ENCODE results near the gene MT1H. TPM values are rescaled to one million over a fixed set of nuclear protein-coding genes. Genes with fewer than 3 reads are reported as not detected.

Gene MT1H
- total and polyA plus RNA-seq, 2 of the 13 experiments (the other 11 are each of a cell fraction or from before 2014, with no cell fraction given): 0.60 TPM; not detected in 1

DNA sequence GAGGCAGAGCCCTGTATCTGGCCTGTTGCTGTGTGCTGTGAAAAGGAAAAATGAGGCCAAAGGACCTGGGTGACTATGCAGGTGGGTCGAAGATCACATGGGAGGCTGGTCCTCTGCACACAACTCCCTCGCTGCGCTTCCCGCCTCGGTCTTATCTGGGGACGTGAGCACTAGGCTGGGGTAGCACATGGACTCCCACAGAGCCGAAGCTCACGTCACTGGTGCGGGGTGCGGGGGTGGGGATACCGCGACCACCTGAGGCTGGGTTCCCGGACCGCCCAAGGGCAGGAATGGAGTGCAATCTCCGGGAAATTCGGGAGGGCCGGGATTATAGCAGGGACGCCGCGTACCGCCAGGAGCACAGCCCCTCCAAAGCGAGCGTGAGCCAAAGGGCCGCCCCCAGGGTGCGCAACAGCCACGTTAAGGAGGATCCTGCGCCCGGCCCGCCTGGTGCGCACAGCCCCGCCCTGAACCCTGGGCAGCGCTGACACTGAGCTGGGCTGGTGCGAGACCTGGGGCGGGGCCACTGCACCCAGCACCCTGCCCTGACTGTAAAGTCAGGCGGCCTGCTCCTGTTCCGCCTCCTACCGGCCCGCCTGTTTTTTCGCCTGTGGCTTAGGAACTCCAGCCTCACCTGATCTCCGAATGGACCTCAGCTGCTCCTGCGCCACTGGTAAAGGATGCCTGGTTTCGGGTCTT lies 26.4 kb upstream of the MT1H start (continued):
- TF ChIP-seq, protein P1, sequence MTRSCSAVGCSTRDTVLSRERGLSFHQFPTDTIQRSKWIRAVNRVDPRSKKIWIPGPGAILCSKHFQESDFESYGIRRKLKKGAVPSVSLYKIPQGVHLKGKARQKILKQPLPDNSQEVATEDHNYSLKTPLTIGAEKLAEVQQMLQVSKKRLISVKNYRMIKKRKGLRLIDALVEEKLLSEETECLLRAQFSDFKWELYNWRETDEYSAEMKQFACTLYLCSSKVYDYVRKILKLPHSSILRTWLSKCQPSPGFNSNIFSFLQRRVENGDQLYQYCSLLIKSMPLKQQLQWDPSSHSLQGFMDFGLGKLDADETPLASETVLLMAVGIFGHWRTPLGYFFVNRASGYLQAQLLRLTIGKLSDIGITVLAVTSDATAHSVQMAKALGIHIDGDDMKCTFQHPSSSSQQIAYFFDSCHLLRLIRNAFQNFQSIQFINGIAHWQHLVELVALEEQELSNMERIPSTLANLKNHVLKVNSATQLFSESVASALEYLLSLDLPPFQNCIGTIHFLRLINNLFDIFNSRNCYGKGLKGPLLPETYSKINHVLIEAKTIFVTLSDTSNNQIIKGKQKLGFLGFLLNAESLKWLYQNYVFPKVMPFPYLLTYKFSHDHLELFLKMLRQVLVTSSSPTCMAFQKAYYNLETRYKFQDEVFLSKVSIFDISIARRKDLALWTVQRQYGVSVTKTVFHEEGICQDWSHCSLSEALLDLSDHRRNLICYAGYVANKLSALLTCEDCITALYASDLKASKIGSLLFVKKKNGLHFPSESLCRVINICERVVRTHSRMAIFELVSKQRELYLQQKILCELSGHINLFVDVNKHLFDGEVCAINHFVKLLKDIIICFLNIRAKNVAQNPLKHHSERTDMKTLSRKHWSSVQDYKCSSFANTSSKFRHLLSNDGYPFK (CRISPR knock-in tag; IDR thresholded peaks at IDR 0.05; ENCODE audit: borderline replicate concordance): no peak
- TF ChIP-seq, protein P2, sequence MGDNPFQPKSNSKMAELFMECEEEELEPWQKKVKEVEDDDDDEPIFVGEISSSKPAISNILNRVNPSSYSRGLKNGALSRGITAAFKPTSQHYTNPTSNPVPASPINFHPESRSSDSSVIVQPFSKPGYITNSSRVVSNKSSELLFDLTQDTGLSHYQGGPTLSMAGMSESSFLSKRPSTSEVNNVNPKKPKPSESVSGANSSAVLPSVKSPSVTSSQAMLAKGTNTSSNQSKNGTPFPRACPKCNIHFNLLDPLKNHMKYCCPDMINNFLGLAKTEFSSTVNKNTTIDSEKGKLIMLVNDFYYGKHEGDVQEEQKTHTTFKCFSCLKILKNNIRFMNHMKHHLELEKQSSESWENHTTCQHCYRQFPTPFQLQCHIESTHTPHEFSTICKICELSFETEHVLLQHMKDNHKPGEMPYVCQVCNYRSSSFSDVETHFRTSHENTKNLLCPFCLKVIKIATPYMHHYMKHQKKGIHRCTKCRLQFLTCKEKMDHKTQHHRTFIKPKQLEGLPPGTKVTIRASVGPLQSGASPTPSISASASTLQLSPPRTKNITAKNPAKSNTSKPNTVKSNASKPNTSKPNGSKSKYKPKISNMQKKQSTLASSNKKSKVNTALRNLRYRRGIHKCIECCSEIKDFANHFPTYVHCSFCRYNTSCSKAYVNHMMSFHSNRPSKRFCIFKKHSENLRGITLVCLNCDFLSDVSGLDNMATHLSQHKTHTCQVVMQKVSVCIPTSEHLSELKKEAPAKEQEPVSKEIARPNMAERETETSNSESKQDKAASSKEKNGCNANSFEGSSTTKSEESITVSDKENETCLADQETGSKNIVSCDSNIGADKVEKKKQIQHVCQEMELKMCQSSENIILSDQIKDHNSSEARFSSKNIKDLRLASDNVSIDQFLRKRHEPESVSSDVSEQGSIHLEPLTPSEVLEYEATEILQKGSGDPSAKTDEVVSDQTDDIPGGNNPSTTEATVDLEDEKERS (CRISPR knock-in tag; IDR thresholded peaks at IDR 0.05): no peak
- no peak for TF ChIP-seq HNRNPH1 (optimal IDR thresholded peaks at IDR 0.05; ENCODE audit: low read depth, low read length)
- 0 out of 2 replicates have a peak, but pooled peaks have one; percentile 42 for TF ChIP-seq ZNF260 (CRISPR knock-in tag; IDR thresholded peaks at IDR 0.05; ENCODE audit: borderline replicate concordance, low read depth)
- no peak for TF ChIP-seq EZH2 (conservative IDR thresholded peaks at IDR 0.05; ENCODE audit: low read depth, low read length)
- no peak; the same call in 1 of the 2 replicates for TF ChIP-seq ZNF317 (CRISPR knock-in tag; IDR thresholded peaks at IDR 0.05)
- TF ChIP-seq ZNF160 (CRISPR knock-in tag; IDR thresholded peaks at IDR 0.05): no peak
- TF ChIP-seq NAIF1 (CRISPR knock-in tag; IDR thresholded peaks at IDR 0.05; ENCODE audit: borderline replicate concordance): no peak
- TF ChIP-seq ZNF207 (IDR thresholded peaks at IDR 0.05; ENCODE audit: borderline replicate concordance): no peak
- TF ChIP-seq SMARCC2 (IDR thresholded peaks at IDR 0.05): no peak
- TF ChIP-seq HCFC1 (IDR thresholded peaks at IDR 0.05; ENCODE audit: low read depth, low read length): no peak
- TF ChIP-seq REL (CRISPR knock-in tag; conservative IDR thresholded peaks at IDR 0.05): no peak
- TF ChIP-seq, protein P3, sequence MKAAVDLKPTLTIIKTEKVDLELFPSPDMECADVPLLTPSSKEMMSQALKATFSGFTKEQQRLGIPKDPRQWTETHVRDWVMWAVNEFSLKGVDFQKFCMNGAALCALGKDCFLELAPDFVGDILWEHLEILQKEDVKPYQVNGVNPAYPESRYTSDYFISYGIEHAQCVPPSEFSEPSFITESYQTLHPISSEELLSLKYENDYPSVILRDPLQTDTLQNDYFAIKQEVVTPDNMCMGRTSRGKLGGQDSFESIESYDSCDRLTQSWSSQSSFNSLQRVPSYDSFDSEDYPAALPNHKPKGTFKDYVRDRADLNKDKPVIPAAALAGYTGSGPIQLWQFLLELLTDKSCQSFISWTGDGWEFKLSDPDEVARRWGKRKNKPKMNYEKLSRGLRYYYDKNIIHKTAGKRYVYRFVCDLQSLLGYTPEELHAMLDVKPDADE (CRISPR knock-in tag; IDR thresholded peaks at IDR 0.05): no peak
- 0 out of 2 replicates have a peak, but pooled peaks have one; percentile 24 for TF ChIP-seq MEIS2 (CRISPR knock-in tag; IDR thresholded peaks at IDR 0.05)
- no peak for TF ChIP-seq RFX3 (CRISPR knock-in tag; IDR thresholded peaks at IDR 0.05)
- TF ChIP-seq, protein P4, sequence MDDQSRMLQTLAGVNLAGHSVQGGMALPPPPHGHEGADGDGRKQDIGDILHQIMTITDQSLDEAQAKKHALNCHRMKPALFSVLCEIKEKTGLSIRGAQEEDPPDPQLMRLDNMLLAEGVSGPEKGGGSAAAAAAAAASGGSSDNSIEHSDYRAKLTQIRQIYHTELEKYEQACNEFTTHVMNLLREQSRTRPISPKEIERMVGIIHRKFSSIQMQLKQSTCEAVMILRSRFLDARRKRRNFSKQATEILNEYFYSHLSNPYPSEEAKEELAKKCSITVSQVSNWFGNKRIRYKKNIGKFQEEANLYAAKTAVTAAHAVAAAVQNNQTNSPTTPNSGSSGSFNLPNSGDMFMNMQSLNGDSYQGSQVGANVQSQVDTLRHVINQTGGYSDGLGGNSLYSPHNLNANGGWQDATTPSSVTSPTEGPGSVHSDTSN (CRISPR knock-in tag; IDR thresholded peaks at IDR 0.05; ENCODE audit: borderline replicate concordance): no peak
- TF ChIP-seq ZNF670 (CRISPR knock-in tag; IDR thresholded peaks at IDR 0.05; ENCODE audit: borderline replicate concordance): no peak
- TF ChIP-seq SATB2 (CRISPR knock-in tag; IDR thresholded peaks at IDR 0.05): no peak
- TF ChIP-seq, protein P5, sequence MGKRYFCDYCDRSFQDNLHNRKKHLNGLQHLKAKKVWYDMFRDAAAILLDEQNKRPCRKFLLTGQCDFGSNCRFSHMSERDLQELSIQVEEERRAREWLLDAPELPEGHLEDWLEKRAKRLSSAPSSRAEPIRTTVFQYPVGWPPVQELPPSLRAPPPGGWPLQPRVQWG (CRISPR knock-in tag; IDR thresholded peaks at IDR 0.05; ENCODE audit: borderline replicate concordance, low read depth): no peak
- TF ChIP-seq ZNF546 (CRISPR knock-in tag; conservative IDR thresholded peaks at IDR 0.05): no peak

Measured in HepG2 (cell line).